ENCODE measurements around the gene SDK1. TPM values are rescaled to one million over a fixed set of nuclear protein-coding genes. Genes with fewer than 3 reads are reported as not detected.

Gene SDK1
- total RNA-seq, 6 experiments from 2014 or later = not detected

GRCh38 chr7:4204513-4205165, 903.6 kb downstream of the SDK1 start:
- Mint-ChIP-seq H3K27me3 (ENCODE audit: insufficient read depth) (peaks cover 2% of the 10 kb centered on the region), H3K9me3 (peaks cover 70% of the 10 kb centered on the region), H3K36me3 (ENCODE audit: low read depth) (peaks cover 13% of the 10 kb centered on the region), H3K4me1 (ENCODE audit: low read depth) (no peaks in the 10 kb centered on the region), H3K27ac (no peak overlapping the region), H3K4me3 (no peak overlapping the region)
- no peak for DNase-seq
- TF ChIP-seq, protein P1, sequence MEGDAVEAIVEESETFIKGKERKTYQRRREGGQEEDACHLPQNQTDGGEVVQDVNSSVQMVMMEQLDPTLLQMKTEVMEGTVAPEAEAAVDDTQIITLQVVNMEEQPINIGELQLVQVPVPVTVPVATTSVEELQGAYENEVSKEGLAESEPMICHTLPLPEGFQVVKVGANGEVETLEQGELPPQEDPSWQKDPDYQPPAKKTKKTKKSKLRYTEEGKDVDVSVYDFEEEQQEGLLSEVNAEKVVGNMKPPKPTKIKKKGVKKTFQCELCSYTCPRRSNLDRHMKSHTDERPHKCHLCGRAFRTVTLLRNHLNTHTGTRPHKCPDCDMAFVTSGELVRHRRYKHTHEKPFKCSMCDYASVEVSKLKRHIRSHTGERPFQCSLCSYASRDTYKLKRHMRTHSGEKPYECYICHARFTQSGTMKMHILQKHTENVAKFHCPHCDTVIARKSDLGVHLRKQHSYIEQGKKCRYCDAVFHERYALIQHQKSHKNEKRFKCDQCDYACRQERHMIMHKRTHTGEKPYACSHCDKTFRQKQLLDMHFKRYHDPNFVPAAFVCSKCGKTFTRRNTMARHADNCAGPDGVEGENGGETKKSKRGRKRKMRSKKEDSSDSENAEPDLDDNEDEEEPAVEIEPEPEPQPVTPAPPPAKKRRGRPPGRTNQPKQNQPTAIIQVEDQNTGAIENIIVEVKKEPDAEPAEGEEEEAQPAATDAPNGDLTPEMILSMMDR (IDR thresholded peaks at IDR 0.05) = no peak

- Mint-ChIP-seq H3K9me3 (peaks cover 74% of the 10 kb centered on the region), H3K27ac (no peak overlapping the region), H3K4me1 (ENCODE audit: low read depth) (no peaks in the 10 kb centered on the region), H3K27me3 (ENCODE audit: insufficient read depth) (peaks cover 1% of the 10 kb centered on the region; the same call in 1 of the 2 replicates), H3K36me3 (ENCODE audit: low read depth) (peaks cover 19% of the 10 kb centered on the region), H3K4me3 (no peak overlapping the region)
- TF ChIP-seq, protein P1 (IDR thresholded peaks at IDR 0.05) = no peak
- no peak for DNase-seq
These were observed 904.8 kb downstream of the SDK1 start for GRCh38 chr7:4205828-4206227.

- DNase-seq = no peak
- H3K4me3 Mint-ChIP-seq = no peak overlapping the region
- H3K9me3 Mint-ChIP-seq = peaks cover 75% of the 10 kb centered on the region
- H3K4me1 Mint-ChIP-seq (ENCODE audit: low read depth) = no peaks in the 10 kb centered on the region
- H3K27ac Mint-ChIP-seq = no peak overlapping the region
- peaks cover 24% of the 10 kb centered on the region for H3K36me3 Mint-ChIP-seq (ENCODE audit: low read depth)
- peaks cover 4% of the 10 kb centered on the region for H3K27me3 Mint-ChIP-seq (ENCODE audit: insufficient read depth)
- TF ChIP-seq, protein P1 (IDR thresholded peaks at IDR 0.05) = no peak
These were observed 906.0 kb downstream of the SDK1 start for GRCh38 chr7:4207011-4207410.

DNA sequence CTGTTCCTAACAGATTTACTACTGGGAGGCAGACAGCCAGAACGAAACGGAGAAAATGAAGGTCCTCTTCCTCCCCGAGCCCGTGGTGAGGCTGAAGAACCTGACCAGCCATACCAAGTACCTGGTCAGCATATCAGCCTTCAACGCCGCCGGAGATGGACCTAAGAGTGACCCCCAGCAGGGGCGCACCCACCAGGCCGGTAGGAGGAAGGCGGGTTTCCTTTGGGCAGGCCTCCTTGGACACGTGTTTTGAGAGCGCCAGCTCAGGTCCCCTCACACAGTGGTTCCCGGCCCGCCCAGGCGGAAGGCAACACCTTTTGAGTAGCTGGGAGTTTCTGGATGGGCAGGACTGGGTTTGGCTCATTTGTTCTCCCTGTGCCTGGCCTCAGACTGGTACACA, 907.0 kb downstream of the SDK1 start:
- TF ChIP-seq, protein P1 (IDR thresholded peaks at IDR 0.05) = no peak
- H3K9me3 Mint-ChIP-seq = peaks cover 76% of the 10 kb centered on the region
- H3K36me3 Mint-ChIP-seq (ENCODE audit: low read depth) = peaks cover 24% of the 10 kb centered on the region
- no peak for DNase-seq
- H3K27me3 Mint-ChIP-seq (ENCODE audit: insufficient read depth) = peaks cover 4% of the 10 kb centered on the region
- H3K27ac Mint-ChIP-seq = no peak overlapping the region
- H3K4me3 Mint-ChIP-seq = no peak overlapping the region
- H3K4me1 Mint-ChIP-seq (ENCODE audit: low read depth) = no peaks in the 10 kb centered on the region

DNA sequence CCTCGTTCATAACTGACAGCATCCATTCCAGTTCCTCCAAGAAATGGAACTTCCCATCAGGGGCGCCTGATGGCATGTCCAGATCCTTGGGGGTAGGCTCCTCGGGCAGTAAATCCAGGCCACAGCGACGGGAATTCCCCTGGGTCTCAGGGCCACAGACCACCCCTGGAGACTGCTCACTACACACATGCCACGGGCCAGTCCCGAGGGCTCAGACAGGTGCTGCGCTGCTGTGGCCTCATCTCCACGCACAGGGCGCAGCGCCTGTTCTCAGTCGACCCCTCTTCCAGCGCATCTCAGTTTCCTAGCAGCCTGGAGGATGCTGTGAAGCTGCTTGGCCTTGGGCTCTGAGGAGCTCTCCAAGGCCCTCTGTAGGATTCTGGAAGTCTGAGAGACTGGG, 907.5 kb downstream of the SDK1 start:
- no peak overlapping the region for H3K27ac Mint-ChIP-seq
- TF ChIP-seq, protein P1 (IDR thresholded peaks at IDR 0.05) = no peak
- H3K27me3 Mint-ChIP-seq (ENCODE audit: insufficient read depth) = peaks cover 4% of the 10 kb centered on the region
- H3K9me3 Mint-ChIP-seq = peaks cover 78% of the 10 kb centered on the region
- DNase-seq = no peak
- H3K36me3 Mint-ChIP-seq (ENCODE audit: low read depth) = peaks cover 24% of the 10 kb centered on the region
- H3K4me3 Mint-ChIP-seq = no peak overlapping the region
- no peaks in the 10 kb centered on the region for H3K4me1 Mint-ChIP-seq (ENCODE audit: low read depth)
